Measurements from ENCODE around the gene RP9. TPM values are rescaled to one million over a fixed set of nuclear protein-coding genes. Genes with fewer than 3 reads are reported as not detected.
A peak's percentile ranks its signal among the peaks of the same experiment; 100 is the strongest.

RP9 gene
- total RNA-seq, 1 donor from 2014 or later, result 17.8 TPM

DNA sequence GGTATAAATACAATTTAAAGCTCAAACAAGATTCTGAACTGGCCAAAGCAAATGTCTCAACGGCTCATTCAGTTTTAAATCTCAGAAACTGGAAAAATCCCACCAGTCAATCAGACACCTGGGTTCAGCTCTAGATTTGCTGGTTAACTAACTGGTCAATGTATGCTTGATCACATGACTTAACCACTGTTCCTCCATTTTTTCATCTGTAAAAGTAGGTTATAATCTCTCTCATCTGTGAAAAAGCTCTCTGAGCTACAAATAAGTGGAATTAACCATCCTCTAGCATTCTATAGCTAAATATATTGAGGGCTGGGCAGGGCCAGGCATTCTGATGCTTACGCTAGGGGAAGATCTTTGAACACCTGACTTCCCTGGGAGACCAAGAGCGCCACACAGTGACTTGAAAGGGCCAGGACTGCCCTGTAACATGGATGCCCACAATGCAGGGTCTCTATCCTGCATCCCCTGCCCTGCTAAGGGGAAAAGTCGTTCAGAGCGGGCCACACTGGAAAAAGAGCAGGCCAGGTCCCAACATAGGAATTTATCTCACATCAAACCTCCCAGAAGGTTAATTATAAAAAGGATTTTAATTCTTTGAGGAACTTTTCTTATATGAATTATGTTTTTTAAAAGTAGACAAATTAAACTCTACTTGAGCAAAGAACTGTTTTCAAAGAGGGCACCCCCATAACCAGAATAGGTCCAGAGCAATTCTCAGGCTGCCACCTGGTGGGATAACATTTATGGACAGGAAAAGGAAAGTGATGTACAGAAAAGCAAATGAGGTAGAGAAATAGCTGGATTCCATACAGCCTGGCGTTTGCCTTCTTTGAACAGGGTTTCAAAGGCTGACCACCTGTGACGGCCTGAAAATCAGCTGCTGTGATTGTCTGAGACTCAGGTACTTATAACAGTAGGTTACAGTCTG, 1.8 kb downstream of the RP9 start:
- peaks cover 9% of the 10 kb centered on the region for H3K4me1 Mint-ChIP-seq (ENCODE audit: low read depth, unreplicated experiment)
- peaks cover 58% of the 10 kb centered on the region for H4K20me1 ChIP-seq (ENCODE audit: insufficient read depth, low read length)
- DNase-seq (ENCODE audit: low read depth) (peak; percentile 22), FAIRE-seq (no peak)
- H3K27me3 ChIP-seq (ENCODE audit: insufficient read depth, low read length), result no peaks in the 10 kb centered on the region
- peaks cover 68% of the 10 kb centered on the region for H3K79me2 ChIP-seq (ENCODE audit: insufficient read depth, low read length)
- H3K9me3 ChIP-seq (ENCODE audit: insufficient read depth, low read depth, low read length), result no peaks in the 10 kb centered on the region
- H3K27ac ChIP-seq (ENCODE audit: low read depth, low read length), result no peak overlapping the region
- peak overlapping the region; percentile 81 for H3K27ac Mint-ChIP-seq (ENCODE audit: unreplicated experiment)
- H3K4me2 ChIP-seq (ENCODE audit: low read length), result peak overlapping the region; percentile 85
- no peak overlapping the region for H2AFZ ChIP-seq (ENCODE audit: low read depth, low read length)
- peaks cover 2% of the 10 kb centered on the region for H3K27me3 Mint-ChIP-seq (ENCODE audit: low read depth, unreplicated experiment)
- H3K9ac ChIP-seq (ENCODE audit: low read length), result peak overlapping the region; percentile 89
- H3K4me3 Mint-ChIP-seq (ENCODE audit: unreplicated experiment), result peak overlapping the region; percentile 94
- TF ChIP-seq, protein P1, sequence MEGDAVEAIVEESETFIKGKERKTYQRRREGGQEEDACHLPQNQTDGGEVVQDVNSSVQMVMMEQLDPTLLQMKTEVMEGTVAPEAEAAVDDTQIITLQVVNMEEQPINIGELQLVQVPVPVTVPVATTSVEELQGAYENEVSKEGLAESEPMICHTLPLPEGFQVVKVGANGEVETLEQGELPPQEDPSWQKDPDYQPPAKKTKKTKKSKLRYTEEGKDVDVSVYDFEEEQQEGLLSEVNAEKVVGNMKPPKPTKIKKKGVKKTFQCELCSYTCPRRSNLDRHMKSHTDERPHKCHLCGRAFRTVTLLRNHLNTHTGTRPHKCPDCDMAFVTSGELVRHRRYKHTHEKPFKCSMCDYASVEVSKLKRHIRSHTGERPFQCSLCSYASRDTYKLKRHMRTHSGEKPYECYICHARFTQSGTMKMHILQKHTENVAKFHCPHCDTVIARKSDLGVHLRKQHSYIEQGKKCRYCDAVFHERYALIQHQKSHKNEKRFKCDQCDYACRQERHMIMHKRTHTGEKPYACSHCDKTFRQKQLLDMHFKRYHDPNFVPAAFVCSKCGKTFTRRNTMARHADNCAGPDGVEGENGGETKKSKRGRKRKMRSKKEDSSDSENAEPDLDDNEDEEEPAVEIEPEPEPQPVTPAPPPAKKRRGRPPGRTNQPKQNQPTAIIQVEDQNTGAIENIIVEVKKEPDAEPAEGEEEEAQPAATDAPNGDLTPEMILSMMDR (IDR thresholded peaks at IDR 0.05; ENCODE audit: insufficient read depth, low read depth, low read length), result peak; percentile 31
- no peak for TF ChIP-seq EZH2 (IDR thresholded peaks at IDR 0.05; ENCODE audit: insufficient read depth, low read length)
- peaks cover 7% of the 10 kb centered on the region for H3K36me3 ChIP-seq (ENCODE audit: insufficient read depth, low read length)
- H3K9me3 Mint-ChIP-seq (ENCODE audit: unreplicated experiment), result no peaks in the 10 kb centered on the region
- H3K36me3 Mint-ChIP-seq (ENCODE audit: low read depth, unreplicated experiment), result peaks cover 2% of the 10 kb centered on the region
- peak overlapping the region; percentile 87 for H3K4me3 ChIP-seq (ENCODE audit: insufficient read depth, low read depth, low read length)
- H3K4me1 ChIP-seq (ENCODE audit: insufficient read depth, low read length), result peaks cover 8% of the 10 kb centered on the region

DNA sequence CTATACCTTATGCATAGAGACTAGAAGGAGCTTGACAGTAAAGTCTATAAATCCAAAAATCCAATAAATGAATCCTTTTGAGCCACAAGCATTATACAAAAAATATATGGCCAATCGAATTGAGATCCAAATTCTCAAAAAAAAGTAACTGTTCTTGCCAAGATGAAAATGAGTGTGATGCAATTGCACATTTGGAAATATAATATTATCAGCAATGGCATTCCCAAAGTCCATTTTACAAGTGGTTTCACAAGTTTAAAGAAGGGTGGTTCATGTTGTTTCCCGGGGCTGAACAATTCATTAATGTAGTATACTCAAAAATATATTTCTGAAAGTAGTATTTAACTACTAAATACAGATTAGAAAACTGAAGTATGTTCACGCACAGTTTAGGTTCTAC, 7.3 kb downstream of the RP9 start:
- peaks cover 4% of the 10 kb centered on the region for H3K4me1 Mint-ChIP-seq (ENCODE audit: low read depth, unreplicated experiment)
- no peak overlapping the region for H3K4me3 Mint-ChIP-seq (ENCODE audit: unreplicated experiment)
- no peak overlapping the region for H2AFZ ChIP-seq (ENCODE audit: low read depth, low read length)
- no peaks in the 10 kb centered on the region for H3K9me3 ChIP-seq (ENCODE audit: insufficient read depth, low read depth, low read length)
- H3K4me2 ChIP-seq (ENCODE audit: low read length), result no peak overlapping the region
- H3K27ac ChIP-seq (ENCODE audit: low read depth, low read length), result no peak overlapping the region
- H3K4me1 ChIP-seq (ENCODE audit: insufficient read depth, low read length), result no peaks in the 10 kb centered on the region
- peaks cover 67% of the 10 kb centered on the region for H3K79me2 ChIP-seq (ENCODE audit: insufficient read depth, low read length)
- H3K4me3 ChIP-seq (ENCODE audit: insufficient read depth, low read depth, low read length), result no peak overlapping the region
- H3K36me3 ChIP-seq (ENCODE audit: insufficient read depth, low read length), result peaks cover 33% of the 10 kb centered on the region
- H4K20me1 ChIP-seq (ENCODE audit: insufficient read depth, low read length), result peaks cover 62% of the 10 kb centered on the region
- H3K9ac ChIP-seq (ENCODE audit: low read length), result no peak overlapping the region
- no peaks in the 10 kb centered on the region for H3K27me3 Mint-ChIP-seq (ENCODE audit: low read depth, unreplicated experiment)
- no peaks in the 10 kb centered on the region for H3K9me3 Mint-ChIP-seq (ENCODE audit: unreplicated experiment)
- H3K27ac Mint-ChIP-seq (ENCODE audit: unreplicated experiment), result no peak overlapping the region
- TF ChIP-seq EZH2 (IDR thresholded peaks at IDR 0.05; ENCODE audit: insufficient read depth, low read length), result no peak
- TF ChIP-seq, protein P1 (IDR thresholded peaks at IDR 0.05; ENCODE audit: insufficient read depth, low read depth, low read length), result no peak
- H3K36me3 Mint-ChIP-seq (ENCODE audit: low read depth, unreplicated experiment), result peaks cover 11% of the 10 kb centered on the region
- DNase-seq (ENCODE audit: low read depth), result no peak
- no peak for FAIRE-seq
- H3K27me3 ChIP-seq (ENCODE audit: insufficient read depth, low read length), result no peaks in the 10 kb centered on the region

DNA sequence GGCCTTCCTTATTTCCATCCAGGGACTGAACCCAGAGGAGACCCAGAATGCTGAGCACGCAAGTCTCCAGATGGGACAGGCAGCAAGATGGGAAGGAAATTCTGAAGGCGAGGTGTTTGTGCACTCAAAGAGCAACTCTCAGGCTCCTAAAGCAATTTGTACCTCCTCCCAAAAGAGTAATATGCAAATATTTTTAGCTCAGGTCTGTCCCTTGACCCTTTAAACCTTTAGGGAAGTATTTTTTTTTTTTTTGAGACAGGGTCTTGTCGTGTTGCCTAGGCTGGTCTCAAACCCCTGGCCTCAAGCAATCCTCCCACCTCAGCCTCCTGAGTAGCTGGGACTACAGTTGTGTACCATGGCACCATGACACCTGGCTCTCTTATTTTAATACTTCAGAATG, 8.4 kb downstream of the RP9 start:
- Mint-ChIP-seq H3K36me3 (ENCODE audit: low read depth, unreplicated experiment) (peaks cover 11% of the 10 kb centered on the region), H3K4me3 (ENCODE audit: unreplicated experiment) (no peak overlapping the region), H3K27ac (ENCODE audit: unreplicated experiment) (no peak overlapping the region), H3K27me3 (ENCODE audit: low read depth, unreplicated experiment) (no peaks in the 10 kb centered on the region), H3K4me1 (ENCODE audit: low read depth, unreplicated experiment) (no peaks in the 10 kb centered on the region), H3K9me3 (ENCODE audit: unreplicated experiment) (no peaks in the 10 kb centered on the region)
- no peak overlapping the region for H2AFZ ChIP-seq (ENCODE audit: low read depth, low read length)
- no peak overlapping the region for H3K9ac ChIP-seq (ENCODE audit: low read length)
- H3K36me3 ChIP-seq (ENCODE audit: insufficient read depth, low read length), result peaks cover 43% of the 10 kb centered on the region
- no peak overlapping the region for H3K4me2 ChIP-seq (ENCODE audit: low read length)
- TF ChIP-seq EZH2 (IDR thresholded peaks at IDR 0.05; ENCODE audit: insufficient read depth, low read length), result no peak
- TF ChIP-seq, protein P1 (IDR thresholded peaks at IDR 0.05; ENCODE audit: insufficient read depth, low read depth, low read length), result no peak
- no peaks in the 10 kb centered on the region for H3K9me3 ChIP-seq (ENCODE audit: insufficient read depth, low read depth, low read length)
- no peaks in the 10 kb centered on the region for H3K27me3 ChIP-seq (ENCODE audit: insufficient read depth, low read length)
- no peak for DNase-seq (ENCODE audit: low read depth)
- H3K4me3 ChIP-seq (ENCODE audit: insufficient read depth, low read depth, low read length), result no peak overlapping the region
- H3K4me1 ChIP-seq (ENCODE audit: insufficient read depth, low read length), result no peaks in the 10 kb centered on the region
- no peak overlapping the region for H3K27ac ChIP-seq (ENCODE audit: low read depth, low read length)
- H3K79me2 ChIP-seq (ENCODE audit: insufficient read depth, low read length), result peaks cover 56% of the 10 kb centered on the region
- no peak for FAIRE-seq
- H4K20me1 ChIP-seq (ENCODE audit: insufficient read depth, low read length), result peaks cover 51% of the 10 kb centered on the region
